Neural progenitor cell (in vitro differentiated cells): Measurements from ENCODE around the gene RPL27.

ENCODE experiments used
- EZH2phosphoT487 ChIP-seq: fragments of 200-600 bp; sonication (generic); IDR thresholded peaks from 2 replicates; pipeline ENCODE4 v1.6.1; 2017; ENCODE audit warnings: antibody characterized with exemption
- TF ChIP-seq, protein P1 (sequence below): fragments of 200-600 bp; sonication (generic); IDR thresholded peaks from 2 replicates; pipeline ENCODE4 v1.5.1; 2017; ENCODE audit warnings: antibody characterized with exemption, mild to moderate bottlenecking

DNA sequence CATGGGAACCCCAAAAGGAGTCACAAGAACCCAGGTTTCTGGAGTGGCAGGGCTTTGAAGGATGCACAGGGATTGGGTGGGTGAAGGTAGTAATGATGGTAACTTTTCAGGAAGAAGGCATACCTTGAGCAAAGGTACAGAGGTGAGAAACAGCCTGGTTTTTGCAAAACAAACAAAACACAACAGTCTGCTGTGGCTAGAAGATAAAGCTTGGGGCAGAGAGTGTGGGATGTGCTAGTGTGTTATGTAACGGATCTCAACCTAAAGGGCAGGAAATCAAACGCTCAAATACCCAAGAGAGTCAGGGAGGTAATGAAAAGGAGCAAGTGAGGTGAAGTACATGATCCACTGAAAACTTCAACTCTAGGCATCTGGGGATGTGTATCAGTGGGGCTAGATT lies 23.0 kb upstream of the RPL27 start:
- TF ChIP-seq, protein P1, sequence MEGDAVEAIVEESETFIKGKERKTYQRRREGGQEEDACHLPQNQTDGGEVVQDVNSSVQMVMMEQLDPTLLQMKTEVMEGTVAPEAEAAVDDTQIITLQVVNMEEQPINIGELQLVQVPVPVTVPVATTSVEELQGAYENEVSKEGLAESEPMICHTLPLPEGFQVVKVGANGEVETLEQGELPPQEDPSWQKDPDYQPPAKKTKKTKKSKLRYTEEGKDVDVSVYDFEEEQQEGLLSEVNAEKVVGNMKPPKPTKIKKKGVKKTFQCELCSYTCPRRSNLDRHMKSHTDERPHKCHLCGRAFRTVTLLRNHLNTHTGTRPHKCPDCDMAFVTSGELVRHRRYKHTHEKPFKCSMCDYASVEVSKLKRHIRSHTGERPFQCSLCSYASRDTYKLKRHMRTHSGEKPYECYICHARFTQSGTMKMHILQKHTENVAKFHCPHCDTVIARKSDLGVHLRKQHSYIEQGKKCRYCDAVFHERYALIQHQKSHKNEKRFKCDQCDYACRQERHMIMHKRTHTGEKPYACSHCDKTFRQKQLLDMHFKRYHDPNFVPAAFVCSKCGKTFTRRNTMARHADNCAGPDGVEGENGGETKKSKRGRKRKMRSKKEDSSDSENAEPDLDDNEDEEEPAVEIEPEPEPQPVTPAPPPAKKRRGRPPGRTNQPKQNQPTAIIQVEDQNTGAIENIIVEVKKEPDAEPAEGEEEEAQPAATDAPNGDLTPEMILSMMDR, result no peak
- TF ChIP-seq EZH2phosphoT487, result no peak
